Measurements from ENCODE around the gene C1orf232.
A peak's percentile ranks its signal among the peaks of the same experiment; 100 is the strongest.

C1orf232 gene

GRCh38 chr1:26158271-26158907 is 10.4 kb downstream of the C1orf232 start:
- DNase-seq = no peak

- peak in 14 of 51 donors; percentile 8 to 58 (median 33) for DNase-seq
These were observed 12.3 kb downstream of the C1orf232 start for GRCh38 chr1:26156285-26157038.

GRCh38 chr1:26155370-26156284 is 13.1 kb downstream of the C1orf232 start:
- no peak for DNase-seq

- DNase-seq = no peak
These were observed 14.0 kb downstream of the C1orf232 start for GRCh38 chr1:26154750-26155149.

GRCh38 chr1:26153966-26154532 is 14.7 kb downstream of the C1orf232 start:
- DNase-seq = no peak

GRCh38 chr1:26148887-26149286 is 19.9 kb downstream of the C1orf232 start:
- no peak for DNase-seq

GRCh38 chr1:26145960-26146294 is 22.8 kb downstream of the C1orf232 start:
- no peak for DNase-seq

- DNase-seq = peak in 43 of 51 donors; percentile 12 to 87 (median 57)
These were observed 23.5 kb downstream of the C1orf232 start for GRCh38 chr1:26145041-26145959.

GRCh38 chr1:26142159-26142558 is 26.6 kb downstream of the C1orf232 start:
- no peak for DNase-seq

- DNase-seq = no peak
These were observed 29.7 kb downstream of the C1orf232 start for GRCh38 chr1:26138974-26139558.

- DNase-seq = no peak
These were observed 34.3 kb downstream of the C1orf232 start for GRCh38 chr1:26134466-26134865.

- no peak for DNase-seq
These were observed 36.0 kb downstream of the C1orf232 start for GRCh38 chr1:26132834-26133167.

- DNase-seq = no peak
These were observed 36.5 kb downstream of the C1orf232 start for GRCh38 chr1:26132128-26132833.

- no peak for DNase-seq
These were observed 38.1 kb downstream of the C1orf232 start for GRCh38 chr1:26130695-26131094.

GRCh38 chr1:26129778-26130177 is 39.0 kb downstream of the C1orf232 start:
- no peak for DNase-seq

- DNase-seq = no peak
These were observed 41.3 kb downstream of the C1orf232 start for GRCh38 chr1:26127235-26128163.

- DNase-seq = no peak
These were observed 42.3 kb downstream of the C1orf232 start for GRCh38 chr1:26126321-26127084.

- no peak for DNase-seq
These were observed 42.8 kb downstream of the C1orf232 start for GRCh38 chr1:26125946-26126320.
